Measurements from ENCODE around the gene PPARD.

- no peak for TF ChIP-seq SIN3A (IDR thresholded peaks at IDR 0.05; ENCODE audit: borderline replicate concordance, insufficient read depth, low read length)
- no peak for TF ChIP-seq POLR2AphosphoS5 (IDR thresholded peaks at IDR 0.05; ENCODE audit: low read depth, low read length)
- TF ChIP-seq REST (IDR thresholded peaks at IDR 0.05; ENCODE audit: insufficient read depth in 1 of 2, low read depth in 2 of 2, low read length in 2 of 2) = no peak
- no peak for TF ChIP-seq TAF1 (IDR thresholded peaks at IDR 0.05; ENCODE audit: borderline replicate concordance, insufficient read depth, low read length)
- no peak for TF ChIP-seq FOXP2 (optimal IDR thresholded peaks at IDR 0.05; ENCODE audit: borderline replicate concordance, extremely low read depth, extremely low read length, insufficient read depth)
Measured at GRCh38 chr6:35341557-35341956, 801 bp upstream of the PPARD start.

Measured in PFSK-1 (cell line).